GM12878 (cell line): Measurements from ENCODE around the gene CCR2. TPM values are rescaled to one million over a fixed set of nuclear protein-coding genes. Genes with fewer than 3 reads are reported as not detected.

ENCODE experiments used
- polyA plus RNA-seq, 11 experiments: library from polyadenylated mRNA; depleted of rRNA in 4 of 11; unstranded in 6 of 11; stranded (reverse) in 5 of 11; fragments of >200 nt; fragmentation: Nextera tagmentation in 4 of 11; fragmentation: Illumina TruSeq in 1 of 11; extraction: Ambion mirVana in 4 of 11; extraction: Trizol in 1 of 11; gene quantifications; 1 replicate in 1 of 11; 2 replicates in 10 of 11; pipeline versions ENCODE4 v1.2.1 to v1.2.3, GENCODE V29; 2011 to 2016; ENCODE audit warnings: inconsistent platforms in 2 of 11, missing spikeins in 2 of 11, low read depth in 1 of 11
- total RNA-seq, 4 experiments: library from RNA; depleted of rRNA in 3 of 4; stranded (reverse); fragments of >200 nt in 3 of 4; fragmentation: Illumina TruSeq in 1 of 4; extraction: Trizol in 1 of 4; gene quantifications; 2 replicates each; pipeline versions ENCODE4 v1.2.1 to v1.2.3, GENCODE V29; 2013 to 2021

CCR2 gene
- total and polyA plus RNA-seq, 10 of the 15 experiments (the other 5 are each of a cell fraction or from before 2014, with no cell fraction given): 1.9 to 4.7 (median 3.5) TPM; not detected in 1

Other genes starting within 250 kb of the CCR2 start
- 8.3 and 10.1 TPM in 2 replicates for gene CCR1, start 145.8 kb upstream of the CCR2 start, total RNA-seq (2014; rRNA removed)
- 9.6 TPM in 2 replicates for gene CCR1, start 145.8 kb upstream of the CCR2 start, total RNA-seq (2014; rRNA removed; fragmentation: Illumina TruSeq; extraction: Trizol)
- 6.4 and 7.3 TPM in 2 replicates for gene CCR1, start 145.8 kb upstream of the CCR2 start, total RNA-seq (2021)
- 8.8 and 9.5 TPM in 2 replicates for gene CCR1, start 145.8 kb upstream of the CCR2 start, polyA plus RNA-seq (2011; rRNA removed)
- gene CCR1, start 145.8 kb upstream of the CCR2 start, polyA plus RNA-seq (2014; fragmentation: Illumina TruSeq; extraction: Trizol): 11.0 and 13.2 TPM in 2 replicates
- 1 to 10 TPM; 3.4 to 3.7 TPM for gene CCR1, start 145.8 kb upstream of the CCR2 start, polyA plus RNA-seq (2014; fragmentation: Nextera tagmentation; extraction: Ambion mirVana)
- gene CCR1, start 145.8 kb upstream of the CCR2 start, polyA plus RNA-seq (2014; rRNA removed): 6.4 and 8.2 TPM in 2 replicates
- gene CCR1, start 145.8 kb upstream of the CCR2 start, polyA plus RNA-seq (2016; fragmentation: Nextera tagmentation; extraction: Ambion mirVana): 1 to 10 TPM; 2.3 to 3.6 TPM
- 0.23 and 0.65 TPM in 2 replicates for gene CCR3, start 111.7 kb upstream of the CCR2 start, total RNA-seq (2014; rRNA removed)
- gene CCR3, start 111.7 kb upstream of the CCR2 start, total RNA-seq (2014; rRNA removed; fragmentation: Illumina TruSeq; extraction: Trizol): 0.27 and 0.60 TPM in 2 replicates
- gene CCR3, start 111.7 kb upstream of the CCR2 start, total RNA-seq (2021): 0.41 and 0.66 TPM in 2 replicates
- gene CCR3, start 111.7 kb upstream of the CCR2 start, polyA plus RNA-seq (2011; rRNA removed): not detected in 2 replicates
- gene CCR3, start 111.7 kb upstream of the CCR2 start, polyA plus RNA-seq (2014; fragmentation: Illumina TruSeq; extraction: Trizol): 0.65 and 0.78 TPM in 2 replicates
- gene CCR3, start 111.7 kb upstream of the CCR2 start, polyA plus RNA-seq (2014; fragmentation: Nextera tagmentation; extraction: Ambion mirVana): under 1 TPM; 0.53 TPM
- gene CCR3, start 111.7 kb upstream of the CCR2 start, polyA plus RNA-seq (2014; rRNA removed): 0.58 TPM in 2 replicates
- under 1 TPM; 0.13 to 0.20 TPM for gene CCR3, start 111.7 kb upstream of the CCR2 start, polyA plus RNA-seq (2016; fragmentation: Nextera tagmentation; extraction: Ambion mirVana)
- 0.17 and 0.27 TPM in 2 replicates for gene CCR5, start 16.8 kb downstream of the CCR2 start, total RNA-seq (2014; rRNA removed)
- 0.92 and 1.2 TPM in 2 replicates for gene CCR5, start 16.8 kb downstream of the CCR2 start, total RNA-seq (2014; rRNA removed; fragmentation: Illumina TruSeq; extraction: Trizol)
- gene CCR5, start 16.8 kb downstream of the CCR2 start, total RNA-seq (2021): 1.2 TPM in 2 replicates
- gene CCR5, start 16.8 kb downstream of the CCR2 start, polyA plus RNA-seq (2011; rRNA removed): not detected in 2 replicates
- 1.6 TPM in 2 replicates for gene CCR5, start 16.8 kb downstream of the CCR2 start, polyA plus RNA-seq (2014; fragmentation: Illumina TruSeq; extraction: Trizol)
- gene CCR5, start 16.8 kb downstream of the CCR2 start, polyA plus RNA-seq (2014; fragmentation: Nextera tagmentation; extraction: Ambion mirVana): under 1 TPM; 0.21 to 0.51 TPM
- 0.94 and 1.2 TPM in 2 replicates for gene CCR5, start 16.8 kb downstream of the CCR2 start, polyA plus RNA-seq (2014; rRNA removed)
- under 1 TPM; 0.49 to 0.82 TPM for gene CCR5, start 16.8 kb downstream of the CCR2 start, polyA plus RNA-seq (2016; fragmentation: Nextera tagmentation; extraction: Ambion mirVana)
- 2.1 and 2.3 TPM in 2 replicates for gene CCRL2, start 53.1 kb downstream of the CCR2 start, total RNA-seq (2014; rRNA removed)
- gene CCRL2, start 53.1 kb downstream of the CCR2 start, total RNA-seq (2014; rRNA removed; fragmentation: Illumina TruSeq; extraction: Trizol): 1.8 and 2.2 TPM in 2 replicates
- gene CCRL2, start 53.1 kb downstream of the CCR2 start, total RNA-seq (2021): 1.6 and 2.1 TPM in 2 replicates
- gene CCRL2, start 53.1 kb downstream of the CCR2 start, polyA plus RNA-seq (2011; rRNA removed): 0.04 TPM in 1 of 2 replicates, not detected in the other
- gene CCRL2, start 53.1 kb downstream of the CCR2 start, polyA plus RNA-seq (2014; fragmentation: Illumina TruSeq; extraction: Trizol): 1.7 and 2.1 TPM in 2 replicates
- 1 to 10 TPM; 1.5 to 2.2 TPM for gene CCRL2, start 53.1 kb downstream of the CCR2 start, polyA plus RNA-seq (2014; fragmentation: Nextera tagmentation; extraction: Ambion mirVana)
- 1.6 and 2.5 TPM in 2 replicates for gene CCRL2, start 53.1 kb downstream of the CCR2 start, polyA plus RNA-seq (2014; rRNA removed)
- 1 to 10 TPM; 1.2 to 1.7 TPM for gene CCRL2, start 53.1 kb downstream of the CCR2 start, polyA plus RNA-seq (2016; fragmentation: Nextera tagmentation; extraction: Ambion mirVana)
- 0.44 TPM in 1 of 2 replicates, not detected in the other for gene LTF, start 110.8 kb downstream of the CCR2 start, total RNA-seq (2014; rRNA removed)
- not detected in 2 replicates for gene LTF, start 110.8 kb downstream of the CCR2 start, total RNA-seq (2014; rRNA removed; fragmentation: Illumina TruSeq; extraction: Trizol)
- gene LTF, start 110.8 kb downstream of the CCR2 start, total RNA-seq (2021): 0.31 TPM in 1 of 2 replicates, not detected in the other
- gene LTF, start 110.8 kb downstream of the CCR2 start, polyA plus RNA-seq (2011; rRNA removed): not detected in 2 replicates
- gene LTF, start 110.8 kb downstream of the CCR2 start, polyA plus RNA-seq (2014; fragmentation: Illumina TruSeq; extraction: Trizol): 0.03 TPM in 1 of 2 replicates, not detected in the other
- gene LTF, start 110.8 kb downstream of the CCR2 start, polyA plus RNA-seq (2014; fragmentation: Nextera tagmentation; extraction: Ambion mirVana): not detected
- gene LTF, start 110.8 kb downstream of the CCR2 start, polyA plus RNA-seq (2014; rRNA removed): not detected in 2 replicates
- gene LTF, start 110.8 kb downstream of the CCR2 start, polyA plus RNA-seq (2016; fragmentation: Nextera tagmentation; extraction: Ambion mirVana): not detected
- gene RTP3, start 143.9 kb downstream of the CCR2 start, total RNA-seq (2014; rRNA removed): not detected in 2 replicates
- gene RTP3, start 143.9 kb downstream of the CCR2 start, total RNA-seq (2014; rRNA removed; fragmentation: Illumina TruSeq; extraction: Trizol): not detected in 2 replicates
- gene RTP3, start 143.9 kb downstream of the CCR2 start, total RNA-seq (2021): not detected in 2 replicates
- not detected in 2 replicates for gene RTP3, start 143.9 kb downstream of the CCR2 start, polyA plus RNA-seq (2011; rRNA removed)
- not detected in 2 replicates for gene RTP3, start 143.9 kb downstream of the CCR2 start, polyA plus RNA-seq (2014; fragmentation: Illumina TruSeq; extraction: Trizol)
- gene RTP3, start 143.9 kb downstream of the CCR2 start, polyA plus RNA-seq (2014; fragmentation: Nextera tagmentation; extraction: Ambion mirVana): under 1 TPM in 1 of 2 experiments, not detected in 1; 0.06 TPM
- not detected in 2 replicates for gene RTP3, start 143.9 kb downstream of the CCR2 start, polyA plus RNA-seq (2014; rRNA removed)
- gene RTP3, start 143.9 kb downstream of the CCR2 start, polyA plus RNA-seq (2016; fragmentation: Nextera tagmentation; extraction: Ambion mirVana): not detected
- not detected in 2 replicates for gene LRRC2, start 212.2 kb downstream of the CCR2 start, total RNA-seq (2014; rRNA removed)
- not detected in 2 replicates for gene LRRC2, start 212.2 kb downstream of the CCR2 start, total RNA-seq (2014; rRNA removed; fragmentation: Illumina TruSeq; extraction: Trizol)
- gene LRRC2, start 212.2 kb downstream of the CCR2 start, total RNA-seq (2021): not detected in 2 replicates
- gene LRRC2, start 212.2 kb downstream of the CCR2 start, polyA plus RNA-seq (2011; rRNA removed): not detected in 2 replicates
- not detected in 2 replicates for gene LRRC2, start 212.2 kb downstream of the CCR2 start, polyA plus RNA-seq (2014; fragmentation: Illumina TruSeq; extraction: Trizol)
- not detected for gene LRRC2, start 212.2 kb downstream of the CCR2 start, polyA plus RNA-seq (2014; fragmentation: Nextera tagmentation; extraction: Ambion mirVana)
- gene LRRC2, start 212.2 kb downstream of the CCR2 start, polyA plus RNA-seq (2014; rRNA removed): not detected in 2 replicates
- not detected for gene LRRC2, start 212.2 kb downstream of the CCR2 start, polyA plus RNA-seq (2016; fragmentation: Nextera tagmentation; extraction: Ambion mirVana)